ENCODE data around the gene AUTS2. TPM values are rescaled to one million over a fixed set of nuclear protein-coding genes. Genes with fewer than 3 reads are reported as not detected.

AUTS2 gene
- polyA plus RNA-seq, 3 donors = 0.08 to 0.35 TPM; not detected in 1

DNA sequence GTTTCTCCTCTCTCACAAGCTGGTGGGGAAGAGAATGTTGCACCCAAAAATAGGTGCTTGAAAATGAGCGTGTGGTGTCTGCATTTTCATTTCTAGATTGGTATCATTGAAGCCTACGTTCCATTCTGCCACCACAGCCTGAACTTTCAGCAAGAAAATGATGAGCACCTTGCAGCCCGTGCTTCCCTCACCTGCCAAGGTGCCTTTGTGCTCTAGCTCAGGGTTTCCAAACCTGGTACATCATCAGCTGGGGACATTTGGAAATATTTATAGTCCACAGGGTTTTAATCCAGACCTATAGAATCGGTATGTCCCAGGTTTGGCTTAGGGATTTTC, 701.2 kb downstream of the AUTS2 start:
- Histone ChIP-seq H3K4me3 (replicated peaks in 1 of 3; ENCODE audit: low read depth in 2 of 3, low read length in 3 of 3) (no peak overlapping the region), H3K4me1 (ENCODE audit: control insufficient read depth in 1 of 2, insufficient read depth in 2 of 2, low read length in 2 of 2) (no peaks in the 10 kb centered on the region), H3K4me2 (replicated peaks; ENCODE audit: extremely low read depth, low read length, poor library complexity, severe bottlenecking) (no peak overlapping the region), H3K27me3 (ENCODE audit: control insufficient read depth in 2 of 2, insufficient read depth in 2 of 2, low read length in 2 of 2) (no peaks in the 10 kb centered on the region), H3K9ac (ENCODE audit: insufficient read depth, low read length, poor library complexity, severe bottlenecking) (no peak overlapping the region), H3K79me2 (ENCODE audit: insufficient read depth, low read length) (no peaks in the 10 kb centered on the region), H3K27ac (ENCODE audit: low read depth in 1 of 2, low read length in 2 of 2) (no peak overlapping the region), H3K36me3 (replicated peaks in 1 of 2; ENCODE audit: control insufficient read depth in 1 of 2, insufficient read depth in 2 of 2, low read length in 2 of 2) (no peaks in the 10 kb centered on the region), H3K9me3 (replicated peaks in 1 of 2; ENCODE audit: control insufficient read depth in 1 of 2, insufficient read depth in 1 of 2, low read length in 2 of 2) (no peaks in the 10 kb centered on the region), H2AFZ (ENCODE audit: insufficient read depth, low read depth, low read length, poor library complexity, severe bottlenecking) (no peak overlapping the region), H4K20me1 (ENCODE audit: insufficient read depth, low read length) (no peaks in the 10 kb centered on the region)
- Mint-ChIP-seq H3K4me1 (no peaks in the 10 kb centered on the region), H3K27me3 (ENCODE audit: low read depth in 3 of 3) (no peaks in the 10 kb centered on the region), H3K9me3 (peaks cover 0 to 4% (median 0%) of the 10 kb centered on the region in 7 donors), H3K36me3 (no peaks in the 10 kb centered on the region), H3K4me3 (no peak overlapping the region), H3K27ac (no peak overlapping the region)
- WGBS (ENCODE audit: insufficient coverage) = 94% methylated on average over 2 of the region's 4 CpGs
- TF ChIP-seq, protein P1, sequence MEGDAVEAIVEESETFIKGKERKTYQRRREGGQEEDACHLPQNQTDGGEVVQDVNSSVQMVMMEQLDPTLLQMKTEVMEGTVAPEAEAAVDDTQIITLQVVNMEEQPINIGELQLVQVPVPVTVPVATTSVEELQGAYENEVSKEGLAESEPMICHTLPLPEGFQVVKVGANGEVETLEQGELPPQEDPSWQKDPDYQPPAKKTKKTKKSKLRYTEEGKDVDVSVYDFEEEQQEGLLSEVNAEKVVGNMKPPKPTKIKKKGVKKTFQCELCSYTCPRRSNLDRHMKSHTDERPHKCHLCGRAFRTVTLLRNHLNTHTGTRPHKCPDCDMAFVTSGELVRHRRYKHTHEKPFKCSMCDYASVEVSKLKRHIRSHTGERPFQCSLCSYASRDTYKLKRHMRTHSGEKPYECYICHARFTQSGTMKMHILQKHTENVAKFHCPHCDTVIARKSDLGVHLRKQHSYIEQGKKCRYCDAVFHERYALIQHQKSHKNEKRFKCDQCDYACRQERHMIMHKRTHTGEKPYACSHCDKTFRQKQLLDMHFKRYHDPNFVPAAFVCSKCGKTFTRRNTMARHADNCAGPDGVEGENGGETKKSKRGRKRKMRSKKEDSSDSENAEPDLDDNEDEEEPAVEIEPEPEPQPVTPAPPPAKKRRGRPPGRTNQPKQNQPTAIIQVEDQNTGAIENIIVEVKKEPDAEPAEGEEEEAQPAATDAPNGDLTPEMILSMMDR (IDR thresholded peaks at IDR 0.05) = no peak
- DNase-seq = no peak
- intact Hi-C loops (cut with micrococcal nuclease) = no loop called here

DNA sequence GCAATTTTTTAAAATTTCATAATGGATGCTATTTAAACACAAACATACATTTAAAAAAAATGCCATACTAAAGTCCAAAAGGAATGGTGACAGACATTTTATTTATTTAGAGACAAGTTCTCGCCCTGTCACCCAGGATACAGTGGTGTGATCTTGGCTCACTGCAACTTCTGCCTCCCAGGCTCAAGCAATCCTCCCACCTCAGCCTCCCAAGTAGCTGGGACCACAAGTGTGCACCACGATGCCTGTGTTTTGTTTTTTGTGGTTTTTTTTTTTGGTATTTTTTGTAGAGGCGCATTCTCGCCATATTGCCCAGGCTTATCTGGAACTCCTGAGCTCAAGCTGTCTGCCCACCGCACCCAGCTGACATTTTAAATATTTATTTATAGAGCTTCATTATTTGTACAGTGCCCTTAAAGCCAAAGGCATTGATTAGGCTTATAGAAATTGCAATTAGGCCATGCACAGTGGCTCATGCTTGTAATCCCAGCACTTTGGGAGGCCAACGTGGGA, 703.5 kb downstream of the AUTS2 start:
- 60% methylated on average over 2 of the region's 6 CpGs for WGBS (ENCODE audit: insufficient coverage)
- H2AFZ ChIP-seq (ENCODE audit: insufficient read depth, low read depth, low read length, poor library complexity, severe bottlenecking) = no peak overlapping the region
- no peaks in the 10 kb centered on the region for H3K4me1 ChIP-seq (ENCODE audit: control insufficient read depth in 1 of 2, insufficient read depth in 2 of 2, low read length in 2 of 2)
- peaks cover 0 to 4% (median 0%) of the 10 kb centered on the region in 7 donors for H3K9me3 Mint-ChIP-seq
- H3K79me2 ChIP-seq (ENCODE audit: insufficient read depth, low read length) = no peaks in the 10 kb centered on the region
- H4K20me1 ChIP-seq (ENCODE audit: insufficient read depth, low read length) = no peaks in the 10 kb centered on the region
- H3K27ac ChIP-seq (ENCODE audit: low read depth in 1 of 2, low read length in 2 of 2) = no peak overlapping the region
- H3K4me2 ChIP-seq (replicated peaks; ENCODE audit: extremely low read depth, low read length, poor library complexity, severe bottlenecking) = no peak overlapping the region
- no peaks in the 10 kb centered on the region for H3K9me3 ChIP-seq (replicated peaks in 1 of 2; ENCODE audit: control insufficient read depth in 1 of 2, insufficient read depth in 1 of 2, low read length in 2 of 2)
- DNase-seq = no peak
- no peaks in the 10 kb centered on the region for H3K27me3 ChIP-seq (ENCODE audit: control insufficient read depth in 2 of 2, insufficient read depth in 2 of 2, low read length in 2 of 2)
- H3K4me1 Mint-ChIP-seq = no peaks in the 10 kb centered on the region
- no peaks in the 10 kb centered on the region for H3K27me3 Mint-ChIP-seq (ENCODE audit: low read depth in 3 of 3)
- intact Hi-C loops (cut with micrococcal nuclease) = no loop called here
- TF ChIP-seq, protein P1 (IDR thresholded peaks at IDR 0.05) = no peak
- H3K27ac Mint-ChIP-seq = no peak overlapping the region
- H3K4me3 Mint-ChIP-seq = no peak overlapping the region
- no peak overlapping the region for H3K9ac ChIP-seq (ENCODE audit: insufficient read depth, low read length, poor library complexity, severe bottlenecking)
- no peaks in the 10 kb centered on the region for H3K36me3 ChIP-seq (replicated peaks in 1 of 2; ENCODE audit: control insufficient read depth in 1 of 2, insufficient read depth in 2 of 2, low read length in 2 of 2)
- no peaks in the 10 kb centered on the region for H3K36me3 Mint-ChIP-seq
- H3K4me3 ChIP-seq (replicated peaks in 1 of 3; ENCODE audit: low read depth in 2 of 3, low read length in 3 of 3) = no peak overlapping the region

Data from CD14-positive monocyte (primary cell).